IPS DF 6.9 (cell line): ENCODE data around the gene NUDT16L1.

ENCODE experiments used
- DNase-seq: peaks from one replicate; pipeline ENCODE4 v3.0.0-alpha.2; 2013; ENCODE audit warnings: low read depth, low spot score
- H3K27ac ChIP-seq: one replicate; pipeline ENCODE4 v1.5.1; 2013; ENCODE audit warnings: low read length, control low read depth
- H3K27me3 ChIP-seq: 2 replicates; pipeline ENCODE4 v1.6.1; 2013; ENCODE audit warnings: mild to moderate bottlenecking, low read length; ENCODE audit not compliant: control insufficient read depth, insufficient read depth
- H3K36me3 ChIP-seq: 2 replicates; pipeline ENCODE4 v1.6.1; 2013; ENCODE audit warnings: low read length; ENCODE audit not compliant: control insufficient read depth, insufficient read depth
- H3K4me1 ChIP-seq: 2 replicates; pipeline ENCODE4 v1.6.1; 2013; ENCODE audit warnings: low read length; ENCODE audit not compliant: control insufficient read depth, insufficient read depth
- H3K4me3 ChIP-seq: 2 replicates; pipeline ENCODE4 v1.5.1; 2013; ENCODE audit warnings: mild to moderate bottlenecking, low read length
- H3K9me3 ChIP-seq: 2 replicates; pipeline ENCODE4 v1.6.1; 2013; ENCODE audit warnings: low read length, inconsistent platforms; ENCODE audit not compliant: control insufficient read depth, insufficient read depth
- WGBS: extraction: QIAGEN DNeasy Blood & Tissue Kit; methylation state at CpG from one replicate; pipeline ENCODE4 v1.1.7; 2013; ENCODE audit warnings: mixed read lengths, missing lambda C conversion rate; ENCODE audit not compliant: insufficient read length, insufficient coverage; 5-methylcytosine and 5-hydroxymethylcytosine counted together

NUDT16L1 gene

DNA sequence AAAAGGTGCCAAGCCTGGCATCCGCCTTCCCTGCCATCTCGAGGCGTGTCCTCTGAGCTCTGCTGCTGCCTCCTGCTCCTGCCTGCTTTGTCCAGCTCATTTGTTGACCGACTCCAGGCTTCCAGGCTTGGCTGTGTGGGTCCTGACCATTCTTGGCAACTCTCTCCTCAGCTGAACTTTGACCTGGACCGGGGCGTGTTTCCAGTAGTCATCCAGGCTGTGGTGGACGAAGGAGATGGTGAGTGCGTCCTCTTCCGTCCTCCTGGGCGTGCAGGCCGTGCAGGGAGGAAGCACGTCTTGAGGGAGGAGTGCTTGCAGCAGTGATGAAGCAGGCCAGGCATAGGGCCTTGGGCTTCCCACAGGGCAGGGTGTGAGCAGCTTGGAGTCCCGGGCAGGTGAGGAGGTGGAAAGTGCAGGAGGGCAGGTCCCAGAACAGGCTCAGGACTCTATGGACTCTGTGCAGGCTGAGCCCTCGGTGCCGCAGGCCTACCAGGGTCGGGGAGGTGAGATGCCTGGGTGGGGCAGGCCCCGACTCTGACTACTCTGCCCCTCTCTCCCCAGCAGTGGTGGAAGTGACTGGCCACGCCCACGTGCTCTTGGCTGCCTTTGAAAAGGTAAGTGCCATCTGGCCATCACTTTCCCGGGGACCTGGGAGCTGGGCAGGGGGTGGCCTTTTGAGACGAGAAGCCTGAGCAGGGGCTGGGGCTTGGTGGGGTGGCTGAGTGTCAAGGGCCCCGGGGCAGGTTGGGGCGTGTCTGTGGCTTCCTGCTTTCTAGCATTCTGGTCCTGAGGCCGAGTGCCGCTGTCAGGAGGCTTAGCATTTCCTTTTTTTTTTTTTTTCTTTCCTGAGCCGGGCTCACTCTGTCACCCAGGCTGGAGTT, 28.6 kb upstream of the NUDT16L1 start:
- H3K36me3 ChIP-seq: peaks cover 27% of the 10 kb centered on the region
- no CpG with 5 or more reads among the region's 26 CpGs for WGBS
- H3K4me3 ChIP-seq: no peak overlapping the region
- no peaks in the 10 kb centered on the region for H3K27me3 ChIP-seq
- H3K4me1 ChIP-seq: no peaks in the 10 kb centered on the region; the same call in 1 of the 2 replicates
- no peak for DNase-seq
- H3K9me3 ChIP-seq: no peaks in the 10 kb centered on the region
- H3K27ac ChIP-seq: no peak overlapping the region

- H3K4me1 ChIP-seq: no peaks in the 10 kb centered on the region
- H3K27ac ChIP-seq: no peak overlapping the region
- DNase-seq: no peak
- peaks cover 24% of the 10 kb centered on the region for H3K36me3 ChIP-seq
- no peaks in the 10 kb centered on the region for H3K9me3 ChIP-seq
- H3K27me3 ChIP-seq: no peaks in the 10 kb centered on the region
- no peak overlapping the region for H3K4me3 ChIP-seq
- no CpG with 5 or more reads among the region's 20 CpGs for WGBS
Measured at GRCh38 chr16:4666537-4667202, 26.7 kb upstream of the NUDT16L1 start.

GRCh38 chr16:4667203-4667963, 26.0 kb upstream of the NUDT16L1 start:
- H3K4me1 ChIP-seq: no peaks in the 10 kb centered on the region
- no peak for DNase-seq
- no peaks in the 10 kb centered on the region for H3K27me3 ChIP-seq
- H3K36me3 ChIP-seq: peaks cover 24% of the 10 kb centered on the region
- H3K27ac ChIP-seq: no peak overlapping the region
- no peaks in the 10 kb centered on the region for H3K9me3 ChIP-seq
- WGBS: no CpG with 5 or more reads among the region's 20 CpGs
- no peak overlapping the region for H3K4me3 ChIP-seq

GRCh38 chr16:4668313-4668960, 24.9 kb upstream of the NUDT16L1 start:
- no peak for DNase-seq
- 100% methylated on average over 9 of the region's 10 CpGs for WGBS
- H3K27ac ChIP-seq: no peak overlapping the region

GRCh38 chr16:4673387-4674046, 19.8 kb upstream of the NUDT16L1 start:
- H3K27me3 ChIP-seq: no peaks in the 10 kb centered on the region
- no peak for DNase-seq
- no CpG with 5 or more reads among the region's 33 CpGs for WGBS
- peaks cover 15% of the 10 kb centered on the region for H3K36me3 ChIP-seq
- H3K27ac ChIP-seq: no peak overlapping the region
- no peaks in the 10 kb centered on the region for H3K9me3 ChIP-seq
- H3K4me3 ChIP-seq: no peak overlapping the region
- no peaks in the 10 kb centered on the region; the same call in 1 of the 2 replicates for H3K4me1 ChIP-seq

More at GRCh38 chr16:4668313-4668960, 24.9 kb upstream of the NUDT16L1 start:
- Histone ChIP-seq H3K36me3 (peaks cover 25% of the 10 kb centered on the region), H3K9me3 (no peaks in the 10 kb centered on the region), H3K4me1 (no peaks in the 10 kb centered on the region), H3K27me3 (no peaks in the 10 kb centered on the region), H3K4me3 (no peak overlapping the region)

- peaks cover 8% of the 10 kb centered on the region; the same call in 1 of the 2 replicates for H3K36me3 ChIP-seq
- no peaks in the 10 kb centered on the region; the same call in 1 of the 2 replicates for H3K4me1 ChIP-seq
- H3K9me3 ChIP-seq: no peaks in the 10 kb centered on the region
- no peak for DNase-seq
- no CpG with 5 or more reads among the region's 9 CpGs for WGBS
- H3K4me3 ChIP-seq: no peak overlapping the region
- no peaks in the 10 kb centered on the region for H3K27me3 ChIP-seq
- no peak overlapping the region for H3K27ac ChIP-seq
Measured at GRCh38 chr16:4674926-4675530, 18.3 kb upstream of the NUDT16L1 start.

DNA sequence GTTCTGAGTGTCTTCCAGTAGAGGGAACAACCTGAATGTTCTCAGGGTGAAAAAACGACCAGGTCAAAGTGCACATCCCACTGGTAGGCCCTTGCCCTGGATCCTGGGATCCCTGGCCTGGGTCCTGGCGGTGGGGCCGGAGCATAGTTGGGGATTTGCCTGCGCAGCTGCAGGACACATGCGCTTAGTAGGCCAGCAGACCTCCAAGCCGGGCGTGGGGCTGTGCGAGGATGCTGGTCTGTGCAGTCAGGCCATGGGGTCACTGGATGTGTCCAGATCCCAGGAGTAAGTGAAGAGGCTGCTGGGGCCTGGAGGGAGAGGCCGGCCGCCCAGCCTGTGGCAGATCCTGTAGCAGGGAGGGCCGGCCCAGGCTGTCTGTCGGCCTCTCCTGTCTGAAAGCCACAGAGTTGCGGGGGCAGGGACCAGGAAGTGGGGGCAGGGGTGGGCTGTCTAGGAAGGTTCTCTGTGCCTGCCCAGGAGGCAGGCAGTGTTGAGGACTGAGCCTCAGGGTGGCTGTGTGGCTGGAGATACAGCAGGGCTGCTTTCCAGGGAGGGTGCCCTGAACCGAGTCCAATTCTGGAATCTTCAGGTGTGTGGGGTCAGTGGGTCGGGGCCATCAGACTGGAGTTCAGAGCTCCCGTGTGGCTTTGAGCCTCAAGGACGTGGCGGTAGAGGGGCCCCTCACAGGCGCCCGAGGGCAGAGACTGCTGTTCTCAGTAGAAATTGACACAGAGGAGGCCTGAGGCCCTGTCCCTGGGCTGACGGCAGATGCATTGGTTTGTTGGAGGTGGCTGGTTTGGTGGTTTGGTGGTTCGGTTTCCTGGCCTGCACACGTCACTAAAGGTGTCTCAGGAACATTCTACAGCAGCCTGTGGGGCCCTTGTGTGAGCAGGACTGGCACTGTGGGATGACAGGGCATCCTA, 17.2 kb upstream of the NUDT16L1 start:
- Histone ChIP-seq H3K4me1 (no peaks in the 10 kb centered on the region; the same call in 1 of the 2 replicates), H3K27ac (no peak overlapping the region), H3K4me3 (no peak overlapping the region), H3K27me3 (no peaks in the 10 kb centered on the region), H3K9me3 (no peaks in the 10 kb centered on the region), H3K36me3 (peaks cover 11% of the 10 kb centered on the region; the same call in 1 of the 2 replicates)
- no CpG with 5 or more reads among the region's 23 CpGs for WGBS
- DNase-seq: no peak

DNA sequence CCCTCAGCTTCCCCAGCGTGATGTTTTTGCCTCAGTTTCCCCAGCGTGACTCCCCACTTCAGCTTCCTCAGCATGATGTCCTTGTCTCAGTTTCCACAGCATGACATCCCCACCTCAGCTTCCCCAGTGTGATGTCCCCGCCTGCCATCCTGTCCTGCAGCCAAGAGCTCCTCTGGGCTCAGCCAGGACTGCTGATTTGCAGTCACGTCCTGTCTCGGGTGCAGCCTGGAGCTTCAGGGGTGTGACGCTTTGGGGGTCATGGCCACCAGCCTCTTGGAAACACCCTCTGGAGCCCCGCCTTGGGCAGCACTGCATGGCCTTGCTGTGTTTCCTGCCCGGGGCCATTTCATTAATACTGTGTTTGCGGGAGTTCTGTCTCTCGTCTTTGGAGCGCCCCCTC, 16.5 kb upstream of the NUDT16L1 start:
- Histone ChIP-seq H3K27ac (no peak overlapping the region), H3K36me3 (peaks cover 11% of the 10 kb centered on the region; the same call in 1 of the 2 replicates), H3K9me3 (no peaks in the 10 kb centered on the region), H3K27me3 (no peaks in the 10 kb centered on the region), H3K4me1 (no peaks in the 10 kb centered on the region; the same call in 1 of the 2 replicates), H3K4me3 (no peak overlapping the region)
- DNase-seq: no peak
- WGBS: no CpG with 5 or more reads among the region's 11 CpGs
